ENCODE data around the gene ALDH3B2. TPM values are rescaled to one million over a fixed set of nuclear protein-coding genes. Genes with fewer than 3 reads are reported as not detected.
"Not testable (repeated sequence)": the region's sequence is repeated elsewhere in the genome, so short reads cannot be mapped to it uniquely, and the experiment has no call there.

Gene ALDH3B2
- total RNA-seq, 2 donors from 2014 or later = 1.8 to 4.4 TPM

GRCh38 chr11:67659651-67660165 lies 14.7 kb downstream of the ALDH3B2 start:
- H3K36me3 ChIP-seq; DNase-seq (ENCODE audit: low spot score); H3K27me3 ChIP-seq (replicated peaks; ENCODE audit: insufficient read depth); H3K4me3 ChIP-seq; H3K4me1 ChIP-seq (replicated peaks); H3K9me3 ChIP-seq; H3K27ac ChIP-seq; intact Hi-C loops (cut with DNase I): not testable (repeated sequence)
- TF ChIP-seq CTCF (IDR thresholded peaks at IDR 0.05) = peak in 1 of 4 experiments; percentile 5
- WGBS = 64% methylated on average over 5 of the region's 5 CpGs

GRCh38 chr11:67657300-67657699 lies 17.1 kb downstream of the ALDH3B2 start:
- Histone ChIP-seq H3K36me3 (no peaks in the 10 kb centered on the region), H3K9me3 (no peaks in the 10 kb centered on the region), H3K27me3 (replicated peaks; ENCODE audit: insufficient read depth) (no peaks in the 10 kb centered on the region), H3K27ac (peak overlapping the region; percentile 18 to 40), H3K4me3 (no peak overlapping the region), H3K4me1 (replicated peaks) (no peaks in the 10 kb centered on the region)
- TF ChIP-seq POLR2AphosphoS5 (IDR thresholded peaks at IDR 0.05) (no peak), CTCF (IDR thresholded peaks at IDR 0.05) (no peak), POLR2A (IDR thresholded peaks at IDR 0.05) (no peak)
- DNase-seq (ENCODE audit: low spot score) = no peak
- 42% methylated on average over 3 of the region's 3 CpGs for WGBS
- intact Hi-C loops (cut with DNase I) = no loop called here

- no peak overlapping the region for H3K4me3 ChIP-seq
Measured at GRCh38 chr11:67656278-67656922, 18.0 kb downstream of the ALDH3B2 start.

GRCh38 chr11:67654225-67654624 lies 20.2 kb downstream of the ALDH3B2 start:
- no peaks in the 10 kb centered on the region for H3K4me1 ChIP-seq (replicated peaks)
- no peak for DNase-seq (ENCODE audit: low spot score)
- no peak overlapping the region for H3K27ac ChIP-seq
- 72% methylated on average over 9 of the region's 9 CpGs for WGBS
- intact Hi-C loops (cut with DNase I) = no loop called here
- no peak for TF ChIP-seq CTCF (IDR thresholded peaks at IDR 0.05)
- no peak for TF ChIP-seq POLR2A (IDR thresholded peaks at IDR 0.05)
- TF ChIP-seq POLR2AphosphoS5 (IDR thresholded peaks at IDR 0.05) = no peak
- H3K9me3 ChIP-seq = no peaks in the 10 kb centered on the region
- H3K4me3 ChIP-seq = no peak overlapping the region
- no peaks in the 10 kb centered on the region for H3K36me3 ChIP-seq
- no peaks in the 10 kb centered on the region for H3K27me3 ChIP-seq (replicated peaks; ENCODE audit: insufficient read depth)

More at GRCh38 chr11:67656278-67656922, 18.0 kb downstream of the ALDH3B2 start:
- Histone ChIP-seq H3K36me3 (no peaks in the 10 kb centered on the region), H3K4me1 (replicated peaks) (no peaks in the 10 kb centered on the region), H3K9me3 (no peaks in the 10 kb centered on the region), H3K27ac (no peak overlapping the region), H3K27me3 (replicated peaks; ENCODE audit: insufficient read depth) (no peaks in the 10 kb centered on the region)
- DNase-seq (ENCODE audit: low spot score) = no peak
- intact Hi-C loops (cut with DNase I) = no loop called here
- 92% methylated on average over 4 of the region's 4 CpGs for WGBS
- no peak for TF ChIP-seq CTCF (IDR thresholded peaks at IDR 0.05)
- TF ChIP-seq POLR2A (IDR thresholded peaks at IDR 0.05) = no peak
- no peak for TF ChIP-seq POLR2AphosphoS5 (IDR thresholded peaks at IDR 0.05)
